ENCODE data around the gene FADS1.

GRCh38 chr11:61851900-61852295, 35.1 kb upstream of the FADS1 start:
- TF ChIP-seq POLR2A (IDR thresholded peaks at IDR 0.05; ENCODE audit: low read length) = no peak
- TF ChIP-seq GATA1 (IDR thresholded peaks at IDR 0.05; ENCODE audit: low read depth, low read length) = no peak

All from erythroblast (primary cell).